Vagina (tissue), 2 donors: ENCODE measurements around the gene GFOD1.

Source experiments
- CTCF ChIP-seq, 3 experiments: fragments of 450-650 bp in 2 of 3; fragments of 200-600 bp in 1 of 3; sonication (generic) in 1 of 3; IDR thresholded peaks; one replicate each; pipeline ENCODE4 v1.5.1; 2017 to 2019; ENCODE audit warnings: antibody characterized with exemption in 3 of 3, mild to moderate bottlenecking in 2 of 3, moderate library complexity in 2 of 3
- POLR2A ChIP-seq, 2 donors: fragments of 450-650 bp; IDR thresholded peaks; one replicate each; pipeline ENCODE4 v1.6.1; 2017; ENCODE audit warnings: antibody characterized with exemption in 2 of 2, mild to moderate bottlenecking in 2 of 2, moderate library complexity in 2 of 2
- POLR2AphosphoS5 ChIP-seq, 2 donors: sonication (generic); formaldehyde crosslinking; IDR thresholded peaks; one replicate each; pipeline ENCODE4 v1.9.0; 2017; ENCODE audit warnings: antibody characterized with exemption in 2 of 2, mild to moderate bottlenecking in 2 of 2, low read depth in 1 of 2; ENCODE audit not compliant: insufficient read depth in 1 of 2

GRCh38 chr6:13417431-13417830 is 70.0 kb downstream of the GFOD1 start:
- no peak for TF ChIP-seq CTCF (IDR thresholded peaks at IDR 0.05)
- no peak for TF ChIP-seq POLR2AphosphoS5 (IDR thresholded peaks at IDR 0.05; ENCODE audit: insufficient read depth in 1 of 2, low read depth in 1 of 2)
- no peak for TF ChIP-seq POLR2A (IDR thresholded peaks at IDR 0.05)
